Measurements from ENCODE around the gene GUCD1. TPM values are rescaled to one million over a fixed set of nuclear protein-coding genes. Genes with fewer than 3 reads are reported as not detected.

Gene GUCD1
- total and polyA plus RNA-seq, 2 of the 8 experiments (the other 6 are each of a cell fraction or from before 2014, with no cell fraction given) = 85.2 to 128 TPM

- TF ChIP-seq JUND (IDR thresholded peaks at IDR 0.05; ENCODE audit: low read length) (no peak), CHD2 (IDR thresholded peaks at IDR 0.05; ENCODE audit: low read length) (peak; percentile 35; the same call in 1 of the 2 replicates), SP1 (IDR thresholded peaks at IDR 0.05; ENCODE audit: low read depth, low read length) (0 out of 2 replicates have a peak, but pooled peaks have one; percentile 49), SUZ12 (IDR thresholded peaks at IDR 0.05; ENCODE audit: low read length) (peak; percentile 84), EZH2 (IDR thresholded peaks at IDR 0.05; ENCODE audit: low read depth, low read length, severe bottlenecking) (peak; percentile 73), KDM1A (IDR thresholded peaks at IDR 0.05; ENCODE audit: borderline replicate concordance, low read length) (0 out of 2 replicates have a peak, but pooled peaks have one; percentile 10), TBP (IDR thresholded peaks at IDR 0.05; ENCODE audit: low read depth, low read length) (no peak)
These were observed 60.2 kb downstream of the GUCD1 start, which contains the start of gene UPB1 (continued) for GRCh38 chr22:24494528-24495364.
